ENCODE results near the gene PRDM16.

DNA sequence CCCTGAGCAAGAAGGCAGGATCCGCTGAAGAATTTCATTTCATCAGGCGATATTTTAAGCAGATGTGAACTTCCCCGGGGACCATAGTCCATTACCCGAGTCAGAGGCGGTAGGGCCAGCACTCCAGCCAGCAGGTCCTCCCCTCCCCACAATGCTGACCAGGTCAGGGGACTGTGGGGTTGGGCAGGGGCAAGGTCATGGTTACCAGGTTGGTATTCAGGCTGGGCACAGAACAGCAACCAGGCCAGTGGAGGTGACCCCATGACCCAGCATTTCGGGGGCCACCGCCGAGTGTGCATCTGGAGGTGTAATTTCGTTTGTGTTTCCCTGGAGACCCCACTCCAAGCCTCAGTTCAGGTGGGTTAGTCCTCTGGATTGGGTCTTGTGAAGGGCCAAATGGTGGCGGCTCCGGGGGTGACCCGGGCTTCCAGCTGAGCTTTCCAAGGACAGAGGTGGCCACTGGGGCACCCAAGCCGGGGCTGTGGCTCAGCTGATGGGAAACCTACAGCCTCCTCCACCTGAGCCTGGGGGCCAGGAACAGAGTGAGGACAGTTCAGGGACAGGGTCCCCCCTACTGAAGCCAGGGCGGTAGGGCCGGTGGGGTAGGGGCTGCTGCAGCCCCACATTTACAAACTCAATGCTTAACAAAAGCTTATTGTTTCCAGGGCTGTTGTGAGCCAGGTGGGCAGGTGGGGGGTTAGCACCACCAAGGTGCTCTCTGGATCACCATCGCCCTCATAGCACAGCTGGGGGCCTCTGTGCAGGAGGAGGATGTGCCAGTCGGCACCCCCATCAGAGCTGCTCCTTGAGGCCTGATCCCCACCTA lies 2.8 kb downstream of the PRDM16 start:
- TF ChIP-seq, protein P1, sequence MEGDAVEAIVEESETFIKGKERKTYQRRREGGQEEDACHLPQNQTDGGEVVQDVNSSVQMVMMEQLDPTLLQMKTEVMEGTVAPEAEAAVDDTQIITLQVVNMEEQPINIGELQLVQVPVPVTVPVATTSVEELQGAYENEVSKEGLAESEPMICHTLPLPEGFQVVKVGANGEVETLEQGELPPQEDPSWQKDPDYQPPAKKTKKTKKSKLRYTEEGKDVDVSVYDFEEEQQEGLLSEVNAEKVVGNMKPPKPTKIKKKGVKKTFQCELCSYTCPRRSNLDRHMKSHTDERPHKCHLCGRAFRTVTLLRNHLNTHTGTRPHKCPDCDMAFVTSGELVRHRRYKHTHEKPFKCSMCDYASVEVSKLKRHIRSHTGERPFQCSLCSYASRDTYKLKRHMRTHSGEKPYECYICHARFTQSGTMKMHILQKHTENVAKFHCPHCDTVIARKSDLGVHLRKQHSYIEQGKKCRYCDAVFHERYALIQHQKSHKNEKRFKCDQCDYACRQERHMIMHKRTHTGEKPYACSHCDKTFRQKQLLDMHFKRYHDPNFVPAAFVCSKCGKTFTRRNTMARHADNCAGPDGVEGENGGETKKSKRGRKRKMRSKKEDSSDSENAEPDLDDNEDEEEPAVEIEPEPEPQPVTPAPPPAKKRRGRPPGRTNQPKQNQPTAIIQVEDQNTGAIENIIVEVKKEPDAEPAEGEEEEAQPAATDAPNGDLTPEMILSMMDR (conservative IDR thresholded peaks at IDR 0.05; ENCODE audit: low read length) = no peak
- no peak for TF ChIP-seq EZH2phosphoT487 (IDR thresholded peaks at IDR 0.05; ENCODE audit: borderline replicate concordance)
